Measurements from ENCODE around the gene SLC37A4. TPM values are rescaled to one million over a fixed set of nuclear protein-coding genes. Genes with fewer than 3 reads are reported as not detected.
A peak's percentile ranks its signal among the peaks of the same experiment; 100 is the strongest.

Gene SLC37A4
- total and polyA plus RNA-seq, 2 of the 13 experiments (the other 11 are each of a cell fraction or from before 2014, with no cell fraction given) = 43.0 to 56.1 TPM

- no peak for TF ChIP-seq ZKSCAN8 (CRISPR knock-in tag; IDR thresholded peaks at IDR 0.05; ENCODE audit: borderline replicate concordance)
- peak in 1 of 2 experiments; percentile 62; a peak in 2 of 4 replicates for TF ChIP-seq KLF16 (CRISPR knock-in tag; IDR thresholded peaks at IDR 0.05)
- TF ChIP-seq MED13 (CRISPR knock-in tag; IDR thresholded peaks at IDR 0.05) = no peak; the same call in 1 of the 2 replicates
- no peak for TF ChIP-seq ATAD3A (CRISPR knock-in tag; IDR thresholded peaks at IDR 0.05)
- no peak; the same call in 1 of the 2 replicates for TF ChIP-seq SAFB2 (CRISPR knock-in tag; IDR thresholded peaks at IDR 0.05; ENCODE audit: borderline replicate concordance, low read depth)
- peak; percentile 90 for TF ChIP-seq POLR2AphosphoS5 (IDR thresholded peaks at IDR 0.05; ENCODE audit: low read depth, low read length)
- no peak for TF ChIP-seq ZBTB42 (CRISPR knock-in tag; IDR thresholded peaks at IDR 0.05)
- TF ChIP-seq ZNF121 (CRISPR knock-in tag; IDR thresholded peaks at IDR 0.05) = peak; percentile 39; the same call in 1 of the 2 replicates
- TF ChIP-seq RNF2 (conservative IDR thresholded peaks at IDR 0.05; ENCODE audit: low read depth) = 0 out of 2 replicates have a peak, but pooled peaks have one; percentile 45
- peak; percentile 84 for TF ChIP-seq SRSF1 (optimal IDR thresholded peaks at IDR 0.05; ENCODE audit: low read depth, low read length)
- no peak for TF ChIP-seq RAD51 (IDR thresholded peaks at IDR 0.05; ENCODE audit: borderline replicate concordance)
- TF ChIP-seq SP1 (IDR thresholded peaks at IDR 0.05) = no peak
- TF ChIP-seq SP1 (CRISPR knock-in tag; IDR thresholded peaks at IDR 0.05) = peak; percentile 89
- peak; percentile 91 for TF ChIP-seq ZNF574 (CRISPR knock-in tag; IDR thresholded peaks at IDR 0.05)
- no peak for TF ChIP-seq SYNCRIP (IDR thresholded peaks at IDR 0.05; ENCODE audit: insufficient read depth, low read depth, low read length)
- TF ChIP-seq MLXIP (CRISPR knock-in tag; IDR thresholded peaks at IDR 0.05; ENCODE audit: borderline replicate concordance) = no peak
- no peak for TF ChIP-seq ZFP36 (IDR thresholded peaks at IDR 0.05; ENCODE audit: borderline replicate concordance, low read depth, low read length, partially characterized antibody)
- 0 out of 2 replicates have a peak, but pooled peaks have one; percentile 43 for TF ChIP-seq SOX13 (IDR thresholded peaks at IDR 0.05)
- TF ChIP-seq SOX13 (CRISPR knock-in tag; conservative IDR thresholded peaks at IDR 0.05 in 1 of 2, IDR thresholded peaks at IDR 0.05 in 1 of 2) = peak in 1 of 2 experiments; percentile 9; a peak in 1 of 4 replicates
- peak; percentile 86 to 88 for TF ChIP-seq POLR2A (IDR thresholded peaks at IDR 0.05; ENCODE audit: insufficient read depth in 1 of 2, low read depth in 2 of 2, low read length in 2 of 2)
- no peak for TF ChIP-seq ZNF24 (IDR thresholded peaks at IDR 0.05)
- TF ChIP-seq, protein P1, sequence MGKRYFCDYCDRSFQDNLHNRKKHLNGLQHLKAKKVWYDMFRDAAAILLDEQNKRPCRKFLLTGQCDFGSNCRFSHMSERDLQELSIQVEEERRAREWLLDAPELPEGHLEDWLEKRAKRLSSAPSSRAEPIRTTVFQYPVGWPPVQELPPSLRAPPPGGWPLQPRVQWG (CRISPR knock-in tag; IDR thresholded peaks at IDR 0.05; ENCODE audit: borderline replicate concordance, low read depth) = no peak
- no peak for TF ChIP-seq RARG (CRISPR knock-in tag; IDR thresholded peaks at IDR 0.05; ENCODE audit: low read depth)
- TF ChIP-seq ZNF644 (CRISPR knock-in tag; IDR thresholded peaks at IDR 0.05; ENCODE audit: low read depth) = no peak
- TF ChIP-seq ZNF724P (CRISPR knock-in tag; IDR thresholded peaks at IDR 0.05; ENCODE audit: borderline replicate concordance) = no peak
- peak; percentile 44 for TF ChIP-seq ZNF160 (CRISPR knock-in tag; IDR thresholded peaks at IDR 0.05)
Observed at GRCh38 chr11:119018074-119018938, 12.4 kb downstream of the SLC37A4 start, which contains the start of the genes RPS25 and TRAPPC4 (continued).

Data from HepG2 (cell line).